ENCODE measurements around the gene CCDC34. TPM values are rescaled to one million over a fixed set of nuclear protein-coding genes. Genes with fewer than 3 reads are reported as not detected.

The CCDC34 gene
- polyA plus RNA-seq, 3 donors from 2014 or later: 1.3 to 1.6 (median 1.4) TPM

- DNase-seq: no peak
- no peaks in the 10 kb centered on the region for H3K36me3 Mint-ChIP-seq
- H3K27ac Mint-ChIP-seq: no peak overlapping the region
- H3K4me1 Mint-ChIP-seq: no peaks in the 10 kb centered on the region
- H3K9me3 Mint-ChIP-seq: no peaks in the 10 kb centered on the region
- no peak overlapping the region for H3K4me3 Mint-ChIP-seq
- H3K27me3 Mint-ChIP-seq (ENCODE audit: low read depth in 3 of 3): peaks cover 0 to 7% (median 0%) of the 10 kb centered on the region in 3 donors
Observed at GRCh38 chr11:27386181-27386845, 23.3 kb upstream of the CCDC34 start.

GRCh38 chr11:27385245-27385644 lies 22.2 kb upstream of the CCDC34 start:
- no peaks in the 10 kb centered on the region for H3K9me3 Mint-ChIP-seq
- no peaks in the 10 kb centered on the region for H3K36me3 Mint-ChIP-seq
- DNase-seq: no peak
- H3K27me3 Mint-ChIP-seq (ENCODE audit: low read depth in 3 of 3): peaks cover 0 to 7% (median 0%) of the 10 kb centered on the region in 3 donors
- no peak overlapping the region for H3K4me3 Mint-ChIP-seq
- no peaks in the 10 kb centered on the region for H3K4me1 Mint-ChIP-seq
- H3K27ac Mint-ChIP-seq: no peak overlapping the region

- DNase-seq: no peak
- H3K9me3 Mint-ChIP-seq: no peaks in the 10 kb centered on the region
- peaks cover 0 to 9% (median 2%) of the 10 kb centered on the region in 3 donors for H3K27me3 Mint-ChIP-seq (ENCODE audit: low read depth in 3 of 3)
- H3K4me3 Mint-ChIP-seq: no peak overlapping the region
- no peaks in the 10 kb centered on the region for H3K36me3 Mint-ChIP-seq
- H3K4me1 Mint-ChIP-seq: no peaks in the 10 kb centered on the region
- H3K27ac Mint-ChIP-seq: no peak overlapping the region
Observed at GRCh38 chr11:27384227-27384626, 21.2 kb upstream of the CCDC34 start.

GRCh38 chr11:27383645-27384044 lies 20.6 kb upstream of the CCDC34 start:
- DNase-seq: no peak
- no peak overlapping the region for H3K4me3 Mint-ChIP-seq
- peaks cover 0 to 9% (median 2%) of the 10 kb centered on the region in 3 donors for H3K27me3 Mint-ChIP-seq (ENCODE audit: low read depth in 3 of 3)
- H3K4me1 Mint-ChIP-seq: no peaks in the 10 kb centered on the region
- H3K9me3 Mint-ChIP-seq: no peaks in the 10 kb centered on the region
- H3K36me3 Mint-ChIP-seq: no peaks in the 10 kb centered on the region
- no peak overlapping the region for H3K27ac Mint-ChIP-seq

GRCh38 chr11:27381238-27381666 lies 18.2 kb upstream of the CCDC34 start:
- no peaks in the 10 kb centered on the region for H3K4me1 Mint-ChIP-seq
- H3K36me3 Mint-ChIP-seq: no peaks in the 10 kb centered on the region
- H3K4me3 Mint-ChIP-seq: no peak overlapping the region
- no peak overlapping the region for H3K27ac Mint-ChIP-seq
- H3K27me3 Mint-ChIP-seq (ENCODE audit: low read depth in 3 of 3): peaks cover 0 to 6% (median 2%) of the 10 kb centered on the region in 3 donors
- no peaks in the 10 kb centered on the region for H3K9me3 Mint-ChIP-seq
- no peak for DNase-seq

- no peaks in the 10 kb centered on the region for H3K9me3 Mint-ChIP-seq
- peaks cover 0 to 6% (median 2%) of the 10 kb centered on the region in 3 donors for H3K27me3 Mint-ChIP-seq (ENCODE audit: low read depth in 3 of 3)
- H3K4me3 Mint-ChIP-seq: no peak overlapping the region
- H3K27ac Mint-ChIP-seq: no peak overlapping the region
- H3K4me1 Mint-ChIP-seq: no peaks in the 10 kb centered on the region
- DNase-seq: no peak
- no peaks in the 10 kb centered on the region for H3K36me3 Mint-ChIP-seq
Observed at GRCh38 chr11:27380771-27381170, 17.8 kb upstream of the CCDC34 start.

- Mint-ChIP-seq H3K27ac (no peak overlapping the region), H3K4me3 (no peak overlapping the region), H3K9me3 (no peaks in the 10 kb centered on the region), H3K36me3 (no peaks in the 10 kb centered on the region), H3K27me3 (ENCODE audit: low read depth in 3 of 3) (peaks cover 0 to 6% (median 2%) of the 10 kb centered on the region in 3 donors), H3K4me1 (no peaks in the 10 kb centered on the region)
- DNase-seq: no peak
Observed at GRCh38 chr11:27379449-27379848, 16.4 kb upstream of the CCDC34 start.

GRCh38 chr11:27375370-27375769 lies 12.4 kb upstream of the CCDC34 start:
- H3K27me3 Mint-ChIP-seq (ENCODE audit: low read depth in 3 of 3): peaks cover 0 to 3% (median 2%) of the 10 kb centered on the region in 3 donors
- H3K4me3 Mint-ChIP-seq: no peak overlapping the region
- H3K36me3 Mint-ChIP-seq: no peaks in the 10 kb centered on the region
- no peak overlapping the region for H3K27ac Mint-ChIP-seq
- DNase-seq: no peak
- no peaks in the 10 kb centered on the region for H3K9me3 Mint-ChIP-seq
- no peaks in the 10 kb centered on the region for H3K4me1 Mint-ChIP-seq

GRCh38 chr11:27373856-27374602 lies 11.0 kb upstream of the CCDC34 start:
- H3K27me3 Mint-ChIP-seq (ENCODE audit: low read depth in 3 of 3): no peaks in the 10 kb centered on the region

GRCh38 chr11:27373392-27373791 lies 10.4 kb upstream of the CCDC34 start:
- DNase-seq: no peak
- no peak overlapping the region for H3K27ac Mint-ChIP-seq
- H3K27me3 Mint-ChIP-seq (ENCODE audit: low read depth in 3 of 3): no peaks in the 10 kb centered on the region
- H3K9me3 Mint-ChIP-seq: no peaks in the 10 kb centered on the region
- H3K36me3 Mint-ChIP-seq: no peaks in the 10 kb centered on the region
- H3K4me3 Mint-ChIP-seq: no peak overlapping the region
- H3K4me1 Mint-ChIP-seq: no peaks in the 10 kb centered on the region

More at GRCh38 chr11:27373856-27374602, 11.0 kb upstream of the CCDC34 start:
- Mint-ChIP-seq H3K4me3 (no peak overlapping the region), H3K36me3 (no peaks in the 10 kb centered on the region), H3K9me3 (no peaks in the 10 kb centered on the region), H3K4me1 (no peaks in the 10 kb centered on the region), H3K27ac (no peak overlapping the region)
- no peak for DNase-seq

- H3K27me3 Mint-ChIP-seq (ENCODE audit: low read depth in 3 of 3): no peaks in the 10 kb centered on the region
- no peak for DNase-seq
- no peaks in the 10 kb centered on the region for H3K4me1 Mint-ChIP-seq
- no peak overlapping the region for H3K27ac Mint-ChIP-seq
- H3K36me3 Mint-ChIP-seq: no peaks in the 10 kb centered on the region
- no peak overlapping the region for H3K4me3 Mint-ChIP-seq
- H3K9me3 Mint-ChIP-seq: no peaks in the 10 kb centered on the region
Observed at GRCh38 chr11:27372164-27372563, 9.1 kb upstream of the CCDC34 start.

GRCh38 chr11:27371489-27371888 lies 8.5 kb upstream of the CCDC34 start:
- Mint-ChIP-seq H3K4me1 (no peaks in the 10 kb centered on the region), H3K4me3 (no peak overlapping the region), H3K9me3 (no peaks in the 10 kb centered on the region), H3K27me3 (ENCODE audit: low read depth in 3 of 3) (no peaks in the 10 kb centered on the region), H3K27ac (no peak overlapping the region), H3K36me3 (no peaks in the 10 kb centered on the region)
- no peak for DNase-seq

GRCh38 chr11:27370374-27370773 lies 7.4 kb upstream of the CCDC34 start:
- no peak for DNase-seq
- no peaks in the 10 kb centered on the region for H3K36me3 Mint-ChIP-seq

GRCh38 chr11:27367881-27368280 lies 4.9 kb upstream of the CCDC34 start:
- H3K9me3 Mint-ChIP-seq: no peaks in the 10 kb centered on the region
- H3K36me3 Mint-ChIP-seq: no peaks in the 10 kb centered on the region
- no peak overlapping the region for H3K27ac Mint-ChIP-seq
- no peak overlapping the region for H3K4me3 Mint-ChIP-seq
- peaks cover 0 to 5% (median 2%) of the 10 kb centered on the region in 3 donors for H3K27me3 Mint-ChIP-seq (ENCODE audit: low read depth in 3 of 3)
- H3K4me1 Mint-ChIP-seq: peaks cover 10 to 11% of the 10 kb centered on the region in 2 donors
- DNase-seq: no peak

More at GRCh38 chr11:27370374-27370773, 7.4 kb upstream of the CCDC34 start:
- Mint-ChIP-seq H3K9me3 (no peaks in the 10 kb centered on the region), H3K27me3 (ENCODE audit: low read depth in 3 of 3) (no peaks in the 10 kb centered on the region), H3K4me1 (no peaks in the 10 kb centered on the region), H3K27ac (no peak overlapping the region), H3K4me3 (no peak overlapping the region)

Data from immature natural killer cell (primary cell).